DMS53 (cell line): Measurements from ENCODE around the gene KDM5C.
A peak's percentile ranks its signal among the peaks of the same experiment; 100 is the strongest.

Experiments used
- DNase-seq: peaks from one replicate; lab custom pipeline; 2025; lab: John Stamatoyannopoulos, UW

Gene KDM5C

GRCh38 chrX:53250556-53250955 lies 25.5 kb upstream of the KDM5C start:
- DNase-seq = no peak

DNA sequence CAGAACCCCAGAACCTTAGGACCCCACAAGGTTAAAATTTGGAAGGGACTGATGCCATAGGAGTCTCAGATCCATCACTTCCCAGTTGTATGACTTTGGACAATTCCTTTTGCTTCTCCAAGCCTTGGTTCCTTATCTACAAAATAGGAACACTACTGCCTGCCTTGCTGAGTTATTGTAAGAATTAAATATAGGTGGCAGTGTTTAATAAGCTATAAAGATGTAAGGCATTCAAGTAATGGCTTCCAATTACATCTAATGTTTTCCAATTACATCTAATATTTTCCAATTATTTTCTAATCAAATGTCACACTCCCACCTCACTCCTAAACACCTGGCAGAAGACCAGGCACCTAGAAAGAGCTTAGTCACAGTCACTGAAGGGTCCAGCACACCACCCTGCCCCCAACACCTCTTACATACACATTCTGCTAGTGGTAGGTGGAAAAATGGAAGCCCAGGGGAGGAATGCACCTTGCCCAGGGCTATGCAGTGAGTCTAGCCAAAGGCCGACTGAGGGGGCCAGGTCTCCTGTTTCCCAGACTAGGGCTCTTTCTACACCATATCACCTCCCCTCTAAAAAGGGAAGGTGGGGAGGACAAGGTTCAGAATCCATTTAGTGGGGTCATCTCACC lies 24.5 kb upstream of the KDM5C start:
- peak; percentile 9 for DNase-seq

DNA sequence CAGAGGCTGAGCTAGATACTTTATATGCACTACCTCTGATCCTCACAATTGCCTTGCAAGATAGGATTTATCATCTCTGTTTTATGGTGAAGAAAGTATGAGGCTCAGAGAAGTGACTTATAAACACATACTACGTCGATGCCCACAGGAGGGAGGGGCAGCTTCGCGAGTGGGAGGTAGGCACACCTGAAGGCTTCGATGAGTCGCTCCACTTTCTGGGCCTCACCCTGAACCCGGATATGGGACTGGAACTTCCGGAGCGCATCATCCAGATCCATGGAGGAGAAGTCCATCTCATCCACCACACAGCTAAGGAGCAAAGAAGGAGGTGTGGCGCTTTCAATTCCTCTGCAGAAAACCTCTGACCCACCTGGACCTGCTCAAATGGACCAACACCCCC lies 22.9 kb upstream of the KDM5C start:
- no peak for DNase-seq

DNA sequence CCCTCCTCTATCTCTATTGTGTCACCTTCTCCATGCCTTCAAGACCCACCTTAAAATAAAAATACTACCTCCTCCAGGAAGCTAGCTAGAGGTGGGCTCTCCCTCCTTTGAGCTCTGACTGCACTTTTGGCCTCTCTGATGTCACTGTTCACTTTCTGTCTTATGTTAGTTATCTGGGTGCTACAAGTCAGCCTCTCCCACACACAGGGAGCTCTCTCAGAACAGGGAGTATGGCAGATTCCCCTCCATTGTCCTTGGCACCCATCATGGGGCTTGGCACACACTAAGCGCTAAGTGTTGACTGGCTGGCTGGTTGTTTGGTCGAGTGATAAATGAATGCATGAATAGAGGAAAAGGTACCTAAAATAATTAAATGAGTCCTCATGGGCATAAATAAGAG lies 21.2 kb upstream of the KDM5C start:
- DNase-seq = no peak

- peak; percentile 6 for DNase-seq
These were observed 19.6 kb upstream of the KDM5C start for GRCh38 chrX:53244610-53245009.

DNA sequence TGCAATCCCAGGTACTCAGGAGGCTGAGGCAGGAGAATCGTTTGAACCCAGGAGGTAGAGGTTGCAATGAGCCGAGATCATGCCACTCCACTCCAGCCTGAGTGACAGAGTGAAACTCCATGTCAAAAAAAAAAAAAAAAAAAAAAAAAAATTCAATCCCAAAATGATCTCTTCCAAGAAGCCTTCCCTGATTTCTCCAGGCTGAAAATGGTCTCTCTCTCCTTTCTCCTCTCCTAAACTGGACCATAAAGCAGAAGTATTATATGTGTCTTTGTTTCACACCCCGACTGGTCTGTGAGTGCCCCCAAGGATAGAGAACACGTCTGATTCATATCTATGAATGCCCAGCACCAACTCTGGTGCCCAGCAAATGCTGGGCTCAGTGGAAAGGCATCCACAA lies 17.3 kb upstream of the KDM5C start:
- no peak for DNase-seq

DNA sequence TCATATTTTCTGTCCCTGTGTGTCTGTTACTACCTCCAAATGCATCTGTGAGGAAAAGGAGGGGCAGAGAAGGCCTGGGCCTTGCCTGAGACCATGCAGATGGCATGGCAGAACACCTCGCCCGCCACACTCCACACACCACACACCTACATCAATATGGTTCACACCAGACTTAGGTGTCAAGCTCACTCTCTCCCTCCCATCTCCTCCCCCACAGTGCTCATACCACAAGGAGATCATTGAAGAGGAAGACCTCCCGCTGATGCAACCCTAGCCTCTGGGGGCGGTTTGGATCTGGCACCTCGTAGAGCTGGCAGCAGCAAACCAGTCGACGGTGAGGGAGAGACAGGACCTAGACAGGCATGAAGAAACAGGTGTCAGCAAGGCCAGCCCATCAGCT lies 16.6 kb upstream of the KDM5C start:
- no peak for DNase-seq

DNA sequence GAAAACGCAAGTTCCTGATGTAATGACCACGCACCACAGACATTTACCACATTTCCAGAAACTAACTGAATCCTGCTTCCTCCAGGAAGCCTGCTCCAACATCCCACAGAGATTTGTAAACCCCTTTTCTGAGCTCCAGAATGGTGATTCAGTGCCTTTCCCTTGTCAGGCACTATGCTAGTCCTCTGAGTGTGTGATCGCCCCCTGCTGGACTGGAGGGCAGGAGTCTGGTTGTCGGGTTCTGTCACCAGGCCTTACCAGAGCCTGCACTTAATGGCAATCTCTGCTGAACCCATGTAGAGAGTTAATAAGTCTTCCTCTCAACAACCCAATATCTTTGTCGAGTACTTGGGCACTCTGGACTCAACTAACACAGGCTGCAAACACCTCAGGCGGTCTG lies 14.5 kb upstream of the KDM5C start:
- peak; percentile 47 for DNase-seq

GRCh38 chrX:53237056-53237455 lies 12.0 kb upstream of the KDM5C start:
- no peak for DNase-seq

GRCh38 chrX:53236025-53236679 lies 11.1 kb upstream of the KDM5C start:
- DNase-seq = no peak

DNA sequence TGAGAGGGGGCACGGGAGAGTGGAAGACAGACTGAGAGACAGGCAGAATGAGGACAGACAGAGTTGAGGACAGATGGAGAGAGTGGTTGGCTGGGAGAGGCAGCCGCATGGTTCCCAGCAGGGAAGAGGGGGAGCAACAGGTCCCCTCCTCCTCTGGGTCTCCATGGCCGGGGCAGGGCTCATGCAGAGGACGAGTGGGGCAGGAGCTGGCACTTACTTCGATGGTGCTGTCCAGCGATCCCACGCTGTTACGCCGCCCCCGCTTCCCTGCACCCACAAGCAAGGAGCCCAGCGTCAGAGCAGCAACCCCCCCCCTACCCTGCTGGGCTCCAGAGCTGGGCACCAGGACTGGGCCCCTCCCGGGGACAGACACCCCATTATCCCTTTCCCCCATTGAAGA lies 10.6 kb upstream of the KDM5C start:
- no peak for DNase-seq

GRCh38 chrX:53234484-53234883 lies 9.5 kb upstream of the KDM5C start:
- DNase-seq = no peak

- no peak for DNase-seq
These were observed 8.5 kb upstream of the KDM5C start for GRCh38 chrX:53233536-53233935.

GRCh38 chrX:53230116-53230515 lies 5.1 kb upstream of the KDM5C start:
- no peak for DNase-seq

- DNase-seq = no peak
These were observed 2.3 kb upstream of the KDM5C start for GRCh38 chrX:53227224-53227765.

DNA sequence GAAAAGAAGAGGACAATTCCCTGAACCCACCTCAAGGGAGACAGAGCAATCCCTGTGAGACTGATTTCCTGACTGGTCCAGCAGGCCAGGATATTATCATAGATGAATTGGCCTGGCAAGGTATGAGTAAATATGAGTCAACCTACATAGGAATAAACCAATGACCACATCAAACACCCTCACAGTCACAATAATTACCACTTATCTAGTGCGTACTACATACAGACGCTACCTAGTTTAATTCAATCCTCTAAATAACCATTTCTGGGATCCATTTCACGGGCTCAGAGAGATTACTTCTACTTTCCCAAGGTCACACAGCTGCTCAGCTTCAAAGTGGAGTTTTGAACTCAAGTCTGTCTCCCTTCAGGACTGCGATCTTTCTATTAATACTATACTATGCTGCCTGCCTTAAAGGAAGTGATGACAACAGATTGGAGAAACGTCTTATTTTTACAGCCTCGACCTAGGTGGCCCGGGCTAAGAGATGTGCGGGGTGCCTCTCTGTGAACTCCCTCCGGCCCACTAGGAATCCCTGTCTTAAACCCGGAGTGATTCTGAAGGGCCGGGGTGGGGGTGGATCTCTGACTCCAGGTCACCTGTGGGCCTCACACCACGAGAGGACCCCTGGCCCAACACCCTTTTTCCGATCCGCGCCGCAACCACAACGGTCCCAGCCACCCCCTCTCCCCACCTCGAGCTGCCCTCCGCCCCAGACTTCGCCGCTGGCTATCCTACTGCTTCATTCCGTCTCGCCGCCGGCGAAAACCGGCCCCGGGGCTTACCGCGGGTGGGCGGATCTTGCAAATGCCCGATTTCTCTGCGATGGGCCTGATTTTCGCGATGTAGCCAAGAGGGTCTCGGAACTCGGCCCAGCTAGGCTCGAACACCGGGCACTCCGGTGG lies 800 bp downstream of the KDM5C start:
- peak; percentile 55 for DNase-seq

DNA sequence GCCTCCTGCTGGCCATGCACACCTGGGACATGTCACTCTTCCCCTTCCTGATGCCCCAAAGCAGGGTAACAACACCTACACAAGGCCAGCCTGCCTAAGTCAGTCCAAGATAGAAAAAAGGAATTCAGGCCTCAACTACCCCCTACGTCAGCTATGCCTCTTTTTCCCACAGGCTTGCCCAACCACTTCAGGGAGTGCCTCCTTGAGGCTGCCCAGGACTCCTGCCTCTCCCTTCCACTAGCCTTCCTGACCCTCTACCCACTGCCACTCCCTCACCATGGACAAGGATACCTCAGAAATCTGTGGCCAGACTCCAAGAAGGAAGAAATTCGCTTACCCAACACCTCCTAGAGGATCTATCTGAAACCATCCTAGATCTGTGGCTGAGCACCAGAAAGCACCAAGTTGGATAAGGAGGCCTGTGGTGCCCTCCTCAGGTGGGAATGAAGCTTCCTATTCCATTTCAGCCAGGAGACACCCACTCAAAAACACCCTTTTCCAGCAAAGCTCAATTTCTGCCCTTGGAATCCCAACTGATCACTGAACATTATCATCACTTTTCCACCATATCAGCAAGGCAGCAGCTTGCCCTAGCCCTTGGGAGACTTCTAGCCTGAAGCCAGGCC lies 1.8 kb downstream of the KDM5C start:
- no peak for DNase-seq

DNA sequence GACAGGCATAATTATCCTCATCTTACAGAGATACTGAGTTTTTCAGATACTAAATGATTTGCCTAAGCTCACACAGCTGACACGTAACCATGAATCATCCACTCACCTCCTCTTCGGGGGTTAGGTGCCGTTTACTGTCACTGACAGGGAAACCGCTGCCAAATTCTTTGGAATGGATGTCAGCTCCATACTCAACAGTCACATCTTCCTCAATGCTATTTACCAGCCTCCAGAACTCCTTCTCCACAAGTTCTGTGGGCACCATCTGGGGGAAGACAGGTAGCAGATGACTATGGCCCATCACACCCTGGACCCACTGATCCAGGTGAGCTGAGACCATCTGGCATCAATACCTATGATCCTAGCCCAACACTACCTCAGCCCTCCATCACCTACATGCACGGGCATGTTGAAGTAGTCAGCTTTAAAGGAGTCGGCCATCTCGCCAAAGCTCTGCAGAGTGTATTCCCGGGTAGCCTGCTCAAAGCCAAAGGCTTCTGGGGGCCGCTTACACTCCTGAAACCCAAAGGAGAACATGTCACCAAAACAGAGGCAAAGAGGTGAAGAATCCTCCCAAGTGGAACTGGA lies 13.5 kb downstream of the KDM5C start:
- DNase-seq = peak; percentile 26

DNA sequence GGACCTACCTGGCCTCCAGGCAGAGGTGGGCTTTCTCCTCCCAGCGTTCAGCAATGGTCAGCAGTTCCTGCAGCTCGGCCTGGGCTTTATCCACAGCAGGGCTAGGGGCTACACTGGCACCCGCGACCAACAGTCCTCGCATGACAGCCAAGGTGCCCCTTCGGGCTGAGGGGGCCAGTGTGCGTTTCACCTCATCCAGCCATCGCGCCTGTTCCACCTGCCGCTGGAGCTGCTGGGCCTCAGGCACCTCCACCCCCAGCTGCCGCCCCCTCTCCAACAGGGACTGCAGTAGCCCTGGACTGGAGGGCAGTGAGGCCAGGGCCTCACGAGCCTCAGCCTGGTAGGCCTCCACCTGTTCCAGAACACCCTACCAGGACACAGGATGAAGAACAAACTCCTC lies 28.3 kb downstream of the KDM5C start:
- no peak for DNase-seq

DNA sequence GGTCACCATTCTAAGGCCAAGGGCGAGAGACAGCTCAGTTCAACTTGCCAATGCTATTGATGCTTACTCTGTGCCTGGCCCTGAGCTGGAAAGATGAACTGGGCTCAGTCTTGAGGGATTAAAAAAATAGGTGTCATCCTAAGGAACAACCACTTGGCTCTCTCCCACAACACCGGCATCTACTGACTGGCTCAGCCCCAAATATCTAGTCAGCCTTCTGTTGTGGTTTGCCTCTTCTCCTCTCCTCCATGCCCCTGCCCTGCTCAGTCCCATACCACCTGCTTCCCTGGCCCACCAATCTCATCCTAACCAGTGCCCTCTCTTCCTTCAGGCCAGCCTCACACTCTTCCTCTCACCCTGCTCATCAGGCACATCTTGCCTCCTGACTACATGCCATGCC lies 29.6 kb downstream of the KDM5C start:
- no peak for DNase-seq

DNA sequence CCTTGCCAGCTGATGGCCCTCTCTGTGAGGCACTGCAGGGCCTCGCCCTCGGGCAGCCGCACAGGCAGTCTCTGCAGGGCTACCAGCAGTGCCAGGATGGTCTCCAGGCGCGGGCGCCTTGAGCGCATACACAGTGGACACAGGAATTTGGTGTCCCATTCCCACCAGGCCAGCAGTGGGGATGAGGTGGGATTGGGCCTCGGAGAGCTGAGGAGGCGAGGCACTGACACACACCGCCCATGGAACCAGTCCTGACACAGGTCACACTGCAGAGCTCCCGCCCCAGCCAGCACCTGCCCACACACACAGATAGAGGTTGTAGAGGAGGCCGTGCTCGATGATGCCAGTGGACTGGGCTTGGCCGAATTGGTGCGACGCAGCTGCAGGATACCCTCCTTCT lies 30.7 kb downstream of the KDM5C start:
- no peak for DNase-seq

DNA sequence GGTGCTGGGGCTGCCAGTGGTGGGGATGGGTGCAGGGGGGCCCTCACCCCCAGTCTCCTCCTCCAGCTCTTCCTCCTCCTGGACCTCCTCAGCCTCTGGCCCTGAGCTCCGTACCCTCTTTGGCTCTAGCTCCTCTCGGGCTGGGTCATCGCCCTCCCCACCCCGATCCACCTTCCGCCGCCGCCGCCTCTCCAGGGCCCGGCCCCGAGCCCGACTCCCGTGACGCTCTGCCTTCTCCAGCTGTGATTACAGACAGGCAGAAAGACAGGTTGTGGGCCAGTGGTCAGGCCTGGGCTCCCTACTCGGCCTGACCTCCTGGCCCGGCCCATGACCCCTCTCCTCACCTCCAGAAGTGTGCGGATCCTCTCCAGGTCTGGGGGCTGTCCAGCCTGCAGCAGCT lies 31.9 kb downstream of the KDM5C start:
- DNase-seq = no peak
